Measurements from ENCODE around the gene FAIM2.

GRCh38 chr12:49932023-49932422 lies 28.3 kb upstream of the FAIM2 start:
- TF ChIP-seq CTCF (IDR thresholded peaks at IDR 0.05; ENCODE audit: borderline replicate concordance, extremely low read depth, low read length, poor library complexity, severe bottlenecking) (no peak), EZH2 (IDR thresholded peaks at IDR 0.05; ENCODE audit: borderline replicate concordance, low read depth, low read length, severe bottlenecking) (no peak)
